Esophagus muscularis mucosa (tissue), 4 donors: ENCODE data around the gene VAV1. TPM values are rescaled to one million over a fixed set of nuclear protein-coding genes. Genes with fewer than 3 reads are reported as not detected.
A peak's percentile ranks its signal among the peaks of the same experiment; 100 is the strongest.

Experiments used
- DNase-seq: peaks from one replicate; pipeline ENCODE4 v3.0.0-alpha.2; 2017; ENCODE audit errors: extremely low spot score
- H3K27ac ChIP-seq, 4 donors: fragments of 200-600 bp; sonication (generic); replicated peaks in 1 of 4; 1 replicate in 3 of 4; 2 replicates in 1 of 4; pipeline ENCODE4 v1.5.1; 2016 to 2019; ENCODE audit warnings: mild to moderate bottlenecking in 1 of 4
- H3K27me3 ChIP-seq, 4 donors: fragments of 200-600 bp; sonication (generic); one replicate each; pipeline versions ENCODE4 v1.5.1 to v1.6.0; 2016 to 2019
- H3K36me3 ChIP-seq, 4 donors: fragments of 200-600 bp; sonication (generic); one replicate each; pipeline ENCODE4 v1.5.1; 2016 to 2019
- H3K4me1 ChIP-seq, 4 donors: fragments of 200-600 bp; sonication (generic); one replicate each; pipeline ENCODE4 v1.5.1; 2016 to 2019
- H3K4me3 ChIP-seq, 4 donors: fragments of 200-600 bp; sonication (generic); 1 replicate in 2 of 4; 2 replicates in 2 of 4; pipeline ENCODE4 v1.5.1; 2016 to 2019; ENCODE audit warnings: mild to moderate bottlenecking in 4 of 4, moderate library complexity in 1 of 4
- H3K9me3 ChIP-seq, 4 donors: fragments of 200-600 bp; sonication (generic); 1 replicate in 3 of 4; 2 replicates in 1 of 4; pipeline ENCODE4 v1.5.1; 2016 to 2019
- CTCF ChIP-seq, 3 experiments: fragments of 200-600 bp in 2 of 3; fragments of 450-650 bp in 1 of 3; sonication (generic) in 2 of 3; IDR thresholded peaks; one replicate each; pipeline ENCODE4 v1.5.1; 2017 to 2019; ENCODE audit warnings: antibody characterized with exemption in 3 of 3, mild to moderate bottlenecking in 2 of 3, moderate library complexity in 1 of 3
- EP300 ChIP-seq: sonication (generic); formaldehyde crosslinking; IDR thresholded peaks from one replicate; pipeline ENCODE4 v1.6.1; 2017; ENCODE audit warnings: antibody characterized with exemption
- POLR2A ChIP-seq: fragments of 450-650 bp; IDR thresholded peaks from one replicate; pipeline ENCODE4 v1.6.1; 2017; ENCODE audit warnings: antibody characterized with exemption, moderate library complexity, mild to moderate bottlenecking, low read depth
- POLR2AphosphoS5 ChIP-seq, 2 donors: sonication (generic); formaldehyde crosslinking; IDR thresholded peaks; one replicate each; pipeline ENCODE4 v1.6.1; 2017; ENCODE audit warnings: antibody characterized with exemption in 2 of 2
- WGBS: methylation state at CpG from one replicate; pipeline ENCODE4 v1.1.5; 2018; 5-methylcytosine and 5-hydroxymethylcytosine counted together
- intact Hi-C: fragments of 100-400 bp; cut with DNase I; formaldehyde crosslinking; loops from one replicate; pipeline ENCODE4 v1.15.1; 2023
- total RNA-seq, 4 donors: library from RNA; depleted of rRNA; stranded (reverse); fragments of >200 nt; gene quantifications; one replicate each; pipeline versions ENCODE4 v1.1.0 to v1.2.1, GENCODE V29; 2016

VAV1 gene
- total RNA-seq, 4 donors from 2014 or later = 2.9 to 8.0 (median 4.1) TPM

- Histone ChIP-seq H3K27me3 (no peaks in the 10 kb centered on the region), H3K4me3 (no peak overlapping the region), H3K36me3 (peaks cover 18 to 50% (median 39%) of the 10 kb centered on the region in 4 donors), H3K27ac (no peak overlapping the region), H3K9me3 (no peaks in the 10 kb centered on the region), H3K4me1 (peaks cover 28 to 47% (median 40%) of the 10 kb centered on the region in 4 donors)
- TF ChIP-seq CTCF (IDR thresholded peaks at IDR 0.05) = no peak
- TF ChIP-seq POLR2A = no peak
- no peak for TF ChIP-seq POLR2AphosphoS5 (IDR thresholded peaks at IDR 0.05)
- TF ChIP-seq EP300 = no peak
- no peak for DNase-seq
- 81% methylated on average over 18 of the region's 20 CpGs for WGBS
- intact Hi-C loops = loop anchor here (10.0 kb wide), 1 partner anchor 99 kb away; no protein-coding TSS in a partner anchor
Observed at GRCh38 chr19:6734096-6734696, 38.3 kb upstream of the VAV1 start.

DNA sequence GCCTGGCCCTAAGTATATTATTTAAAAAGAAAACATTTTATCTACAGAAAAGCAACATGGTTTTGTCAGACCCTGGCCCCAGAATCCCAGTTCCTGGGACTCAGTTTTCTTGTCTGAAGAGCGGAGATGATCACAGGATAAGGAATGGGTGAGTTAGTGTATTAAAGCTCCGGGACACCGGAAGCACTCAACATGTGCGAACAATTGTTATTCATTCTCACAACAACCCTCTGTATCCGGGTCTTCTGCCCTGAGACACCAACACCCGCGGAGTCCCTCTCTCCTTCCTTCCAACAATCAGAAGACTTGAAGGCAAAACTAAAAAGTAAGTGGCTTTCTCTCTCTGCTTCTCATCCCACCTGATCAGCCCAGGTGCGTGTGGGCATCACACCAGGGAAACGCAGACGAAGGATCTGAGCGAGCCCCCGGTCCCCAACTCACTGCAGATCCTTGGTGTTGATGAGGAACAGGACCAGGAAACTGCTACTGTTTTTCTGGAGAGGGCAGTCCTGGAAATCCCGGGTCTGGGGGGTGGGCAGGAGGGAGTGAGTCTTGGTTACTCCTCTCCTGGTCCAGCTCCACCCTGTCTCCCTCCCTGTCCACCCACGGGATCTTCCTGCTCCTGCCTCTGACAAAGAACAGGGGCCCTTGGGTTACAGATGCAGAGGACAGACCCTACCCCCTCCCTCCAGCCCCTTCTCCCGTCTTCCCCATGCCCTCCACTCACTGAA lies 37.2 kb upstream of the VAV1 start:
- H3K36me3 ChIP-seq = peaks cover 18 to 41% (median 35%) of the 10 kb centered on the region in 4 donors
- H3K27ac ChIP-seq = peak overlapping the region; percentile 95 to 99 (median 97)
- no peaks in the 10 kb centered on the region for H3K9me3 ChIP-seq
- no peaks in the 10 kb centered on the region for H3K27me3 ChIP-seq
- intact Hi-C loops = loop anchor here (5.0 to 10.0 kb wide), 3 partner anchors 101 to 218 kb away; no protein-coding TSS in a partner anchor
- 73% methylated on average over 15 of the region's 15 CpGs for WGBS
- peak overlapping the region in 1 of 4 donors; percentile 93 for H3K4me3 ChIP-seq
- peaks cover 29 to 50% (median 36%) of the 10 kb centered on the region in 4 donors for H3K4me1 ChIP-seq
- TF ChIP-seq POLR2A (no peak), EP300 (no peak), POLR2AphosphoS5 (IDR thresholded peaks at IDR 0.05) (no peak), CTCF (IDR thresholded peaks at IDR 0.05) (no peak)
- DNase-seq = no peak

- Histone ChIP-seq H3K27me3 (no peaks in the 10 kb centered on the region), H3K4me3 (peak overlapping the region; percentile 74 to 93 (median 84)), H3K27ac (peak overlapping the region; percentile 95 to 99 (median 97)), H3K4me1 (peaks cover 29 to 57% (median 39%) of the 10 kb centered on the region in 4 donors), H3K36me3 (peaks cover 14 to 32% (median 26%) of the 10 kb centered on the region in 4 donors), H3K9me3 (no peaks in the 10 kb centered on the region)
- DNase-seq = peak; percentile 94
- peak; percentile 32 to 68 (median 61) for TF ChIP-seq CTCF (IDR thresholded peaks at IDR 0.05)
- no peak for TF ChIP-seq POLR2A
- TF ChIP-seq POLR2AphosphoS5 (IDR thresholded peaks at IDR 0.05) = peak; percentile 69 to 77
- no peak for TF ChIP-seq EP300
- intact Hi-C loops = loop anchor here (5.0 to 10.0 kb wide), 3 partner anchors 102 to 219 kb away; no protein-coding TSS in a partner anchor
- 42% methylated on average over 14 of the region's 25 CpGs for WGBS
Observed at GRCh38 chr19:6736169-6736916, 36.2 kb upstream of the VAV1 start.

GRCh38 chr19:6736917-6737283 lies 35.6 kb upstream of the VAV1 start:
- intact Hi-C loops = loop anchor here (5.0 to 10.0 kb wide), 3 partner anchors 102 to 220 kb away; no protein-coding TSS in a partner anchor
- H3K36me3 ChIP-seq = peaks cover 9 to 27% (median 22%) of the 10 kb centered on the region in 4 donors
- peaks cover 32 to 63% (median 44%) of the 10 kb centered on the region in 4 donors for H3K4me1 ChIP-seq
- DNase-seq = no peak
- H3K9me3 ChIP-seq = no peaks in the 10 kb centered on the region
- WGBS = 6% methylated on average over 3 of the region's 16 CpGs
- no peaks in the 10 kb centered on the region for H3K27me3 ChIP-seq
- H3K27ac ChIP-seq = peak overlapping the region; percentile 95 to 99 (median 97)
- H3K4me3 ChIP-seq = peak overlapping the region; percentile 74 to 93 (median 84)
- TF ChIP-seq CTCF (IDR thresholded peaks at IDR 0.05) (peak in 1 of 3 experiments; percentile 3), EP300 (no peak)
